Measurements from ENCODE around the gene PER1. TPM values are rescaled to one million over a fixed set of nuclear protein-coding genes. Genes with fewer than 3 reads are reported as not detected.

PER1 gene
- polyA plus RNA-seq, 3 donors from 2014 or later, result 3.5 to 8.5 (median 4.5) TPM

- Mint-ChIP-seq H3K27ac (peak overlapping the region in 3 of 6 donors; percentile 42 to 61 (median 57)), H3K9me3 (peaks cover 0 to 4% (median 0%) of the 10 kb centered on the region in 6 donors), H3K4me1 (peaks cover 9 to 26% of the 10 kb centered on the region in 2 donors), H3K4me3 (peak overlapping the region in 1 of 5 donors; percentile 33), H3K36me3 (peaks cover 4 to 31% (median 12%) of the 10 kb centered on the region in 3 donors), H3K27me3 (ENCODE audit: low read depth in 3 of 3) (peaks cover 55 to 64% (median 56%) of the 10 kb centered on the region in 3 donors)
- DNase-seq, result no peak
These were observed 4.9 kb downstream of the PER1 start for GRCh38 chr17:8147141-8147804.

- Mint-ChIP-seq H3K27me3 (ENCODE audit: low read depth in 3 of 3) (peaks cover 53 to 61% (median 54%) of the 10 kb centered on the region in 3 donors), H3K9me3 (peaks cover 0 to 3% (median 0%) of the 10 kb centered on the region in 6 donors), H3K4me1 (peaks cover 9 to 19% of the 10 kb centered on the region in 2 donors), H3K36me3 (peaks cover 5 to 31% (median 12%) of the 10 kb centered on the region in 3 donors), H3K27ac (peak overlapping the region in 2 of 6 donors; percentile 53 to 57), H3K4me3 (peak overlapping the region in 1 of 5 donors; percentile 33)
- no peak for DNase-seq
These were observed 5.6 kb downstream of the PER1 start for GRCh38 chr17:8146381-8147140.

GRCh38 chr17:8145811-8146210, 6.4 kb downstream of the PER1 start:
- H3K4me3 Mint-ChIP-seq, result no peak overlapping the region
- peaks cover 6 to 31% (median 12%) of the 10 kb centered on the region in 3 donors for H3K36me3 Mint-ChIP-seq
- no peak for DNase-seq
- no peaks in the 10 kb centered on the region for H3K9me3 Mint-ChIP-seq
- peak overlapping the region in 1 of 6 donors; percentile 53 for H3K27ac Mint-ChIP-seq
- peaks cover 9 to 14% of the 10 kb centered on the region in 2 donors for H3K4me1 Mint-ChIP-seq
- peaks cover 51 to 58% (median 51%) of the 10 kb centered on the region in 3 donors for H3K27me3 Mint-ChIP-seq (ENCODE audit: low read depth in 3 of 3)

GRCh38 chr17:8144401-8145231, 7.6 kb downstream of the PER1 start:
- H3K9me3 Mint-ChIP-seq, result no peaks in the 10 kb centered on the region
- H3K27ac Mint-ChIP-seq, result no peak overlapping the region
- H3K36me3 Mint-ChIP-seq, result peaks cover 6 to 31% (median 12%) of the 10 kb centered on the region in 3 donors
- peaks cover 5% of the 10 kb centered on the region in 2 donors for H3K4me1 Mint-ChIP-seq
- no peak for DNase-seq
- peaks cover 46 to 48% (median 48%) of the 10 kb centered on the region in 3 donors for H3K27me3 Mint-ChIP-seq (ENCODE audit: low read depth in 3 of 3)
- H3K4me3 Mint-ChIP-seq, result peak overlapping the region in 1 of 5 donors; percentile 17

GRCh38 chr17:8143581-8144400, 8.4 kb downstream of the PER1 start:
- Mint-ChIP-seq H3K27ac (peak overlapping the region in 1 of 6 donors; percentile 78), H3K36me3 (peaks cover 6 to 28% (median 12%) of the 10 kb centered on the region in 3 donors), H3K27me3 (ENCODE audit: low read depth in 3 of 3) (peaks cover 41 to 45% (median 42%) of the 10 kb centered on the region in 3 donors), H3K4me3 (peak overlapping the region in 1 of 5 donors; percentile 17), H3K9me3 (no peaks in the 10 kb centered on the region), H3K4me1 (peaks cover 0 to 2% of the 10 kb centered on the region in 2 donors)
- DNase-seq, result peak in 1 of 3 donors; percentile 23

- Mint-ChIP-seq H3K4me3 (no peak overlapping the region), H3K27me3 (ENCODE audit: low read depth in 3 of 3) (peaks cover 36 to 39% (median 37%) of the 10 kb centered on the region in 3 donors), H3K9me3 (no peaks in the 10 kb centered on the region), H3K27ac (peak overlapping the region in 1 of 6 donors; percentile 78), H3K4me1 (peaks cover 0 to 2% of the 10 kb centered on the region in 2 donors), H3K36me3 (peaks cover 6 to 23% (median 12%) of the 10 kb centered on the region in 3 donors)
- DNase-seq, result peak in 1 of 3 donors; percentile 7
These were observed 9.2 kb downstream of the PER1 start for GRCh38 chr17:8142887-8143580.

- Mint-ChIP-seq H3K9me3 (no peaks in the 10 kb centered on the region), H3K27me3 (ENCODE audit: low read depth in 3 of 3) (peaks cover 32 to 35% (median 35%) of the 10 kb centered on the region in 3 donors), H3K4me3 (no peak overlapping the region), H3K36me3 (peaks cover 6 to 19% (median 8%) of the 10 kb centered on the region in 3 donors), H3K4me1 (peaks cover 0 to 2% of the 10 kb centered on the region in 2 donors), H3K27ac (peak overlapping the region in 1 of 6 donors; percentile 22)
- DNase-seq, result peak in 1 of 3 donors; percentile 11
These were observed 9.9 kb downstream of the PER1 start for GRCh38 chr17:8142158-8142886.

- Mint-ChIP-seq H3K36me3 (peaks cover 3 to 15% (median 5%) of the 10 kb centered on the region in 3 donors), H3K4me3 (no peak overlapping the region), H3K9me3 (no peaks in the 10 kb centered on the region), H3K27ac (peak overlapping the region in 1 of 6 donors; percentile 45), H3K27me3 (ENCODE audit: low read depth in 3 of 3) (peaks cover 31 to 36% (median 32%) of the 10 kb centered on the region in 3 donors), H3K4me1 (peaks cover 0 to 1% of the 10 kb centered on the region in 2 donors)
- DNase-seq, result no peak
These were observed 10.5 kb downstream of the PER1 start for GRCh38 chr17:8141741-8142140.

GRCh38 chr17:8141045-8141444, 11.2 kb downstream of the PER1 start:
- Mint-ChIP-seq H3K9me3 (no peaks in the 10 kb centered on the region), H3K4me1 (peaks cover 0 to 1% of the 10 kb centered on the region in 2 donors), H3K4me3 (no peak overlapping the region), H3K27ac (peak overlapping the region in 2 of 6 donors; percentile 53 to 63), H3K27me3 (ENCODE audit: low read depth in 3 of 3) (peaks cover 27 to 31% (median 30%) of the 10 kb centered on the region in 3 donors), H3K36me3 (peaks cover 0 to 8% (median 3%) of the 10 kb centered on the region in 3 donors)
- no peak for DNase-seq

- peaks cover 27 to 31% (median 29%) of the 10 kb centered on the region in 3 donors for H3K27me3 Mint-ChIP-seq (ENCODE audit: low read depth in 3 of 3)
- H3K36me3 Mint-ChIP-seq, result peaks cover 0 to 7% (median 3%) of the 10 kb centered on the region in 3 donors
- H3K9me3 Mint-ChIP-seq, result no peaks in the 10 kb centered on the region
- H3K4me1 Mint-ChIP-seq, result peaks cover 0 to 1% of the 10 kb centered on the region in 2 donors
- H3K4me3 Mint-ChIP-seq, result no peak overlapping the region
- peak overlapping the region in 2 of 6 donors; percentile 40 to 68 for H3K27ac Mint-ChIP-seq
- no peak for DNase-seq
These were observed 11.9 kb downstream of the PER1 start for GRCh38 chr17:8140065-8141029.
